HCT116 (cell line): ENCODE data around the gene SLMAP. TPM values are rescaled to one million over a fixed set of nuclear protein-coding genes. Genes with fewer than 3 reads are reported as not detected.

Experiments
- ATAC-seq: fragments of 200-7000 bp; cut with Tn5 transposase; 2 replicates; pipeline ENCODE4 v1.9.1; 2020; ENCODE audit warnings: mild to moderate bottlenecking, moderate library complexity
- BruUV-seq: library from RNA; stranded (reverse); fragments of 400-500 nt; replicated peaks from 2 replicates; lab custom pipeline; 2021; lab: Mats Ljungman, UMichigan
- CTCF ChIA-PET: fragments of 300-600 bp; sonication (Branson Sonifier 250); formaldehyde crosslinking; loops from one replicate; lab custom pipeline; 2021; ENCODE audit warnings: antibody characterized with exemption; lab: Charles Lee
- POLR2A ChIA-PET: fragments of 300-600, 350-600 bp; sonication (Branson Sonifier 250); formaldehyde crosslinking; loops from one replicate; lab custom pipeline; 2021; ENCODE audit warnings: antibody characterized with exemption; lab: Charles Lee
- RAD21 ChIA-PET, 2 experiments: fragments of 300-600 bp; sonication (Branson Sonifier 250); formaldehyde crosslinking; loops; one replicate each; lab custom pipeline; 2023; ENCODE audit warnings: low total read pairs in 2 of 2; ENCODE audit not compliant: uncharacterized antibody in 2 of 2, unreplicated experiment in 2 of 2, low non-redundant PET in 1 of 2; lab: Charles Lee
- DNase-seq: peaks from one replicate; pipeline ENCODE4 v3.0.0-alpha.2; 2010; ENCODE audit warnings: low read depth, low spot score
- H2AFZ ChIP-seq: fragments of 200-600 bp; shearing (Covaris generic), sonication (generic); 2 replicates; pipeline ENCODE4 v1.6.1; 2017; ENCODE audit warnings: low read depth, mixed run types, mixed read lengths, antibody characterized with exemption, low read length; ENCODE audit not compliant: poor library complexity, severe bottlenecking
- H3K27ac ChIP-seq: 2 replicates; pipeline ENCODE4 v1.5.1; 2012; ENCODE audit warnings: low read depth, low read length
- H3K27me3 ChIP-seq: fragments of 200-600 bp; sonication (generic); 2 replicates; pipeline ENCODE4 v1.6.1; 2016; ENCODE audit warnings: mixed run types, low read length, mixed read lengths; ENCODE audit not compliant: insufficient read depth
- H3K36me3 ChIP-seq, 2 experiments: fragments of 200-500 bp in 1 of 2; fragments of 200-600 bp in 1 of 2; sonication (Bioruptor generic) in 1 of 2; sonication (generic) in 1 of 2; 2 replicates each; pipeline versions ENCODE4 v1.5.1 to v1.6.1; 2014 to 2016; ENCODE audit warnings: low read length in 2 of 2, inconsistent platforms in 1 of 2, mixed read lengths in 1 of 2, mixed run types in 1 of 2; ENCODE audit not compliant: insufficient read depth in 2 of 2, control insufficient read depth in 1 of 2
- H3K4me1 ChIP-seq, 2 experiments: fragments of 200-600 bp in 1 of 2; sonication (generic) in 1 of 2; 2 replicates each; pipeline versions ENCODE4 v1.5.1 to v1.6.1; 2012 to 2017; ENCODE audit warnings: low read length in 2 of 2, inconsistent platforms in 1 of 2, mild to moderate bottlenecking in 1 of 2, mixed read lengths in 1 of 2, mixed run types in 1 of 2, moderate library complexity in 1 of 2; ENCODE audit not compliant: insufficient read depth in 2 of 2, control insufficient read depth in 1 of 2
- H3K4me2 ChIP-seq: fragments of 200-600 bp; sonication (generic); 2 replicates; pipeline ENCODE4 v1.6.1; 2017; ENCODE audit warnings: mixed run types, low read length, mixed read lengths
- H3K4me3 ChIP-seq, 2 experiments: fragments of 200-600 bp in 1 of 2; sonication (generic) in 1 of 2; replicated peaks in 1 of 2; 2 replicates each; pipeline ENCODE4 v1.5.1; 2011 to 2016; ENCODE audit warnings: low read length in 2 of 2, control low read depth in 1 of 2, low read depth in 1 of 2, mild to moderate bottlenecking in 1 of 2, mixed read lengths in 1 of 2, mixed run types in 1 of 2
- H3K79me2 ChIP-seq: fragments of 200-600 bp; sonication (generic); 2 replicates; pipeline ENCODE4 v1.6.1; 2017; ENCODE audit warnings: mild to moderate bottlenecking, mixed run types, low read length, moderate library complexity, mixed read lengths; ENCODE audit not compliant: insufficient read depth
- H3K9ac ChIP-seq: fragments of 200-600 bp; sonication (generic); 2 replicates; pipeline ENCODE4 v1.6.1; 2016; ENCODE audit warnings: low read length, mixed read lengths
- H3K9me2 ChIP-seq: fragments of 200-600 bp; sonication (generic), shearing (Covaris generic); 2 replicates; pipeline ENCODE4 v1.6.1; 2017; ENCODE audit warnings: mixed run types, mild to moderate bottlenecking, moderate library complexity; ENCODE audit not compliant: insufficient read depth
- H3K9me3 ChIP-seq, 2 experiments: fragments of 200-500 bp in 1 of 2; fragments of 200-600 bp in 1 of 2; sonication (Bioruptor generic) in 1 of 2; sonication (generic) in 1 of 2; 2 replicates each; pipeline ENCODE4 v1.6.1; 2014 to 2017; ENCODE audit warnings: low read length in 2 of 2, mixed read lengths in 2 of 2, inconsistent platforms in 1 of 2, low read depth in 1 of 2, mild to moderate bottlenecking in 1 of 2, mixed run types in 1 of 2, moderate library complexity in 1 of 2; ENCODE audit not compliant: control insufficient read depth in 1 of 2, insufficient read depth in 1 of 2
- H4K20me1 ChIP-seq: fragments of 200-600 bp; sonication (generic), shearing (Covaris generic); 2 replicates; pipeline ENCODE4 v1.6.1; 2017; ENCODE audit warnings: mixed run types, mild to moderate bottlenecking, moderate library complexity; ENCODE audit not compliant: insufficient read depth
- CBX3 ChIP-seq: IDR thresholded peaks from 2 replicates; pipeline ENCODE4 v1.6.1; 2012; ENCODE audit warnings: low read depth
- CEBPB ChIP-seq: IDR thresholded peaks from 2 replicates; pipeline ENCODE4 v1.6.1; 2012; ENCODE audit warnings: low read depth
- EGR1 ChIP-seq: IDR thresholded peaks from 2 replicates; pipeline ENCODE4 v1.6.1; 2012; ENCODE audit warnings: low read depth
- EZH2 ChIP-seq: fragments of 200-600 bp; sonication (generic); IDR thresholded peaks from 2 replicates; pipeline ENCODE4 v1.6.1; 2017; ENCODE audit warnings: antibody characterized with exemption, mixed run types
- JUND ChIP-seq: IDR thresholded peaks from 2 replicates; pipeline ENCODE4 v1.6.1; 2012
- POLR2A ChIP-seq: IDR thresholded peaks from 2 replicates; pipeline ENCODE4 v1.7.0; 2011; ENCODE audit warnings: borderline replicate concordance; ENCODE audit not compliant: insufficient read depth, insufficient read length; ENCODE audit errors: extremely low read depth
- POLR2AphosphoS5 ChIP-seq: IDR thresholded peaks from 2 replicates; pipeline ENCODE4 v1.6.1; 2011; ENCODE audit warnings: mild to moderate bottlenecking, low read depth, low read length, moderate library complexity
- RAD21 ChIP-seq: IDR thresholded peaks from 2 replicates; pipeline ENCODE4 v1.6.1; 2012; ENCODE audit warnings: low read depth, mild to moderate bottlenecking
- SIN3A ChIP-seq: IDR thresholded peaks from 2 replicates; pipeline ENCODE4 v1.6.1; 2012; ENCODE audit warnings: low read depth
- SRF ChIP-seq: IDR thresholded peaks from 2 replicates; pipeline ENCODE4 v1.6.1; 2012; ENCODE audit warnings: low read depth
- TCF7L2 ChIP-seq: IDR thresholded peaks from 2 replicates; pipeline ENCODE4 v1.7.0; 2011; ENCODE audit warnings: borderline replicate concordance, inconsistent platforms; ENCODE audit not compliant: insufficient read depth, insufficient read length; ENCODE audit errors: extremely low read depth
- YY1 ChIP-seq: IDR thresholded peaks from 2 replicates; pipeline ENCODE4 v1.6.1; 2011; ENCODE audit warnings: low read length, low read depth, moderate library complexity, mild to moderate bottlenecking; ENCODE audit not compliant: insufficient replicate concordance; ENCODE audit errors: extremely low read depth
- ZFX ChIP-seq: fragments of 450-650 bp; IDR thresholded peaks from 2 replicates; pipeline ENCODE4 v1.6.1; 2017
- ZNF274 ChIP-seq: fragments of 200-500 bp; sonication (Bioruptor generic); IDR thresholded peaks from 2 replicates; pipeline ENCODE4 v1.6.1; 2014; ENCODE audit warnings: mild to moderate bottlenecking, low read depth, low read length, inconsistent platforms
- intact Hi-C: fragments of 100-400 bp; cut with micrococcal nuclease; formaldehyde crosslinking; loops from 2 replicates; pipeline ENCODE4 v1.10.0; 2022
- total RNA-seq: library from RNA; stranded (reverse); gene quantifications from one replicate; pipeline ENCODE4 v1.2.1, GENCODE V29; 2021; ENCODE audit not compliant: unreplicated experiment
- TF ChIP-seq, protein P1 (sequence below): IDR thresholded peaks from 2 replicates; pipeline ENCODE4 v1.6.1; 2012
- TF ChIP-seq, protein P2 (sequence below), 3 experiments: fragments of 200-600 bp in 1 of 3; sonication (generic) in 1 of 3; IDR thresholded peaks in 2 of 3; conservative IDR thresholded peaks in 1 of 3; 2 replicates each; pipeline ENCODE4 v1.5.1; 2012 to 2017; ENCODE audit warnings: low read depth in 2 of 3, low read length in 2 of 3, antibody characterized with exemption in 1 of 3, borderline replicate concordance in 1 of 3, control low read depth in 1 of 3, mild to moderate bottlenecking in 1 of 3, mixed read lengths in 1 of 3, mixed run types in 1 of 3, moderate library complexity in 1 of 3; ENCODE audit not compliant: insufficient read depth in 1 of 3
- TF ChIP-seq, protein P3 (sequence below): IDR thresholded peaks from 2 replicates; pipeline ENCODE4 v1.6.1; 2011; ENCODE audit warnings: mild to moderate bottlenecking, low read length, moderate library complexity; ENCODE audit not compliant: insufficient replicate concordance; ENCODE audit errors: extremely low read depth

The SLMAP gene
- total RNA-seq, 1 experiment from 2014 or later: 81.0 TPM

DNA sequence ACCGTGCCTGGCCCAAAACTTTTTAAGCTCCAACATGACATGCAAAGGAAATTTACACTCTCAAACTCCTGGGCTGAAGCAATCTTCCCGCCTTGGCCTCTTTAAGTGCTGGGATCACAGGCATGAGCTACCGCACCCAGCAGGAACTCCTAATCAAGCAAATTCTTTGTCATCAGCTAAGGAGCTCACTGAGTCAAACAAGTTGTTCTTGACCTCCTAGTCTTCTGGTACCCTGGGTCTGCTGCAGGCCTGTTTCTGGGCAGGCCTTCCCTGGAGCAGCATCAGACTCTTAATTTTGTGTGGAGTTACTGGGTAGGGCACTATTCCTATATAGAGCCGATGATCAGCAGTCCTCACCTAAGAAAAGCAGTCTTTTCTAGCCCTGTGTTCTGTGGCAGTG is 183.7 kb downstream of the SLMAP start:
- DNase-seq (no peak), ATAC-seq (no peak)
- Histone ChIP-seq H3K4me1 (peaks cover 10 to 13% of the 10 kb centered on the region in 2 experiments; a peak in 3 of 4 replicates), H3K9me2 (no peaks in the 10 kb centered on the region), H3K4me2 (no peak overlapping the region), H3K79me2 (no peaks in the 10 kb centered on the region), H4K20me1 (no peaks in the 10 kb centered on the region), H3K27me3 (no peaks in the 10 kb centered on the region), H3K4me3 (no peak overlapping the region), H3K9me3 (no peaks in the 10 kb centered on the region; a peak in 1 of 4 replicates), H3K9ac (no peak overlapping the region), H2AFZ (no peak overlapping the region), H3K36me3 (0 out of 4 replicates have a peak, but pooled peaks cover 0 to 3% of the 10 kb centered on the region in 2 experiments), H3K27ac (no peak overlapping the region)
- no TSS peak for BruUV-seq
- intact Hi-C loops: no loop called here
- TF ChIP-seq EZH2 (no peak), EGR1 (no peak), RAD21 (no peak), CBX3 (no peak), JUND (no peak), SIN3A (no peak), POLR2A (no peak), YY1 (no peak), SRF (no peak), CEBPB (no peak), TCF7L2 (no peak), ZNF274 (no peak), POLR2AphosphoS5 (no peak), ZFX (no peak)
- TF ChIP-seq, protein P1, sequence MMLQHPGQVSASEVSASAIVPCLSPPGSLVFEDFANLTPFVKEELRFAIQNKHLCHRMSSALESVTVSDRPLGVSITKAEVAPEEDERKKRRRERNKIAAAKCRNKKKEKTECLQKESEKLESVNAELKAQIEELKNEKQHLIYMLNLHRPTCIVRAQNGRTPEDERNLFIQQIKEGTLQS: no peak
- TF ChIP-seq, protein P2, sequence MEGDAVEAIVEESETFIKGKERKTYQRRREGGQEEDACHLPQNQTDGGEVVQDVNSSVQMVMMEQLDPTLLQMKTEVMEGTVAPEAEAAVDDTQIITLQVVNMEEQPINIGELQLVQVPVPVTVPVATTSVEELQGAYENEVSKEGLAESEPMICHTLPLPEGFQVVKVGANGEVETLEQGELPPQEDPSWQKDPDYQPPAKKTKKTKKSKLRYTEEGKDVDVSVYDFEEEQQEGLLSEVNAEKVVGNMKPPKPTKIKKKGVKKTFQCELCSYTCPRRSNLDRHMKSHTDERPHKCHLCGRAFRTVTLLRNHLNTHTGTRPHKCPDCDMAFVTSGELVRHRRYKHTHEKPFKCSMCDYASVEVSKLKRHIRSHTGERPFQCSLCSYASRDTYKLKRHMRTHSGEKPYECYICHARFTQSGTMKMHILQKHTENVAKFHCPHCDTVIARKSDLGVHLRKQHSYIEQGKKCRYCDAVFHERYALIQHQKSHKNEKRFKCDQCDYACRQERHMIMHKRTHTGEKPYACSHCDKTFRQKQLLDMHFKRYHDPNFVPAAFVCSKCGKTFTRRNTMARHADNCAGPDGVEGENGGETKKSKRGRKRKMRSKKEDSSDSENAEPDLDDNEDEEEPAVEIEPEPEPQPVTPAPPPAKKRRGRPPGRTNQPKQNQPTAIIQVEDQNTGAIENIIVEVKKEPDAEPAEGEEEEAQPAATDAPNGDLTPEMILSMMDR (IDR thresholded peaks at IDR 0.05 in 2 of 3, conservative IDR thresholded peaks at IDR 0.05 in 1 of 3; ENCODE audit: borderline replicate concordance in 1 of 3, insufficient read depth in 1 of 3, low read depth in 2 of 3, low read length in 2 of 3): no peak
- TF ChIP-seq, protein P3, sequence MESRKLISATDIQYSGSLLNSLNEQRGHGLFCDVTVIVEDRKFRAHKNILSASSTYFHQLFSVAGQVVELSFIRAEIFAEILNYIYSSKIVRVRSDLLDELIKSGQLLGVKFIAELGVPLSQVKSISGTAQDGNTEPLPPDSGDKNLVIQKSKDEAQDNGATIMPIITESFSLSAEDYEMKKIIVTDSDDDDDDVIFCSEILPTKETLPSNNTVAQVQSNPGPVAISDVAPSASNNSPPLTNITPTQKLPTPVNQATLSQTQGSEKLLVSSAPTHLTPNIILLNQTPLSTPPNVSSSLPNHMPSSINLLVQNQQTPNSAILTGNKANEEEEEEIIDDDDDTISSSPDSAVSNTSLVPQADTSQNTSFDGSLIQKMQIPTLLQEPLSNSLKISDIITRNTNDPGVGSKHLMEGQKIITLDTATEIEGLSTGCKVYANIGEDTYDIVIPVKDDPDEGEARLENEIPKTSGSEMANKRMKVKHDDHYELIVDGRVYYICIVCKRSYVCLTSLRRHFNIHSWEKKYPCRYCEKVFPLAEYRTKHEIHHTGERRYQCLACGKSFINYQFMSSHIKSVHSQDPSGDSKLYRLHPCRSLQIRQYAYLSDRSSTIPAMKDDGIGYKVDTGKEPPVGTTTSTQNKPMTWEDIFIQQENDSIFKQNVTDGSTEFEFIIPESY: no peak
- ChIA-PET POLR2A (no interaction called here), RAD21 (no interaction called here), CTCF (no interaction called here)
